Vagina (tissue), 2 donors: ENCODE data around the gene PSMA6. TPM values are rescaled to one million over a fixed set of nuclear protein-coding genes. Genes with fewer than 3 reads are reported as not detected.

ENCODE experiments used
- DNase-seq, 2 donors: peaks; one replicate each; pipeline ENCODE4 v3.0.0-alpha.2; 2017; ENCODE audit errors: extremely low spot score in 2 of 2
- H3K27ac ChIP-seq: fragments of 200-600 bp; sonication (generic); one replicate; pipeline ENCODE4 v1.5.1; 2019
- H3K27me3 ChIP-seq: fragments of 200-600 bp; sonication (generic); one replicate; pipeline ENCODE4 v1.5.1; 2019
- H3K36me3 ChIP-seq, 2 donors: fragments of 200-600 bp; sonication (generic); one replicate each; pipeline ENCODE4 v1.5.1; 2017 to 2019
- H3K4me1 ChIP-seq: fragments of 200-600 bp; sonication (generic); one replicate; pipeline ENCODE4 v1.5.1; 2019
- H3K4me3 ChIP-seq, 2 donors: fragments of 200-600 bp; sonication (generic); 1 replicate in 1 of 2; 2 replicates in 1 of 2; pipeline ENCODE4 v1.5.1; 2016 to 2019
- H3K9me3 ChIP-seq: fragments of 200-600 bp; sonication (generic); one replicate; pipeline ENCODE4 v1.5.1; 2019
- CTCF ChIP-seq, 3 experiments: fragments of 450-650 bp in 2 of 3; fragments of 200-600 bp in 1 of 3; sonication (generic) in 1 of 3; IDR thresholded peaks; one replicate each; pipeline ENCODE4 v1.5.1; 2017 to 2019; ENCODE audit warnings: antibody characterized with exemption in 3 of 3, mild to moderate bottlenecking in 2 of 3, moderate library complexity in 2 of 3
- POLR2A ChIP-seq, 2 donors: fragments of 450-650 bp; IDR thresholded peaks; one replicate each; pipeline ENCODE4 v1.6.1; 2017; ENCODE audit warnings: antibody characterized with exemption in 2 of 2, mild to moderate bottlenecking in 2 of 2, moderate library complexity in 2 of 2
- POLR2AphosphoS5 ChIP-seq, 2 donors: sonication (generic); formaldehyde crosslinking; IDR thresholded peaks; one replicate each; pipeline ENCODE4 v1.9.0; 2017; ENCODE audit warnings: antibody characterized with exemption in 2 of 2, mild to moderate bottlenecking in 2 of 2, low read depth in 1 of 2; ENCODE audit not compliant: insufficient read depth in 1 of 2
- intact Hi-C: fragments of 100-400 bp; cut with DNase I; formaldehyde crosslinking; loops from one replicate; pipeline ENCODE4 v1.15.1; 2023
- total RNA-seq: library from RNA; depleted of rRNA; stranded (reverse); fragments of >200 nt; gene quantifications from one replicate; pipeline ENCODE4 v1.2.3, GENCODE V29; 2016

The PSMA6 gene
- total RNA-seq, 1 donor from 2014 or later: 76.9 TPM

- Histone ChIP-seq H3K27ac (no peak overlapping the region), H3K9me3 (no peaks in the 10 kb centered on the region), H3K36me3 (no peaks in the 10 kb centered on the region), H3K4me1 (no peaks in the 10 kb centered on the region), H3K4me3 (no peak overlapping the region), H3K27me3 (no peaks in the 10 kb centered on the region)
- TF ChIP-seq CTCF (IDR thresholded peaks at IDR 0.05) (no peak), POLR2AphosphoS5 (IDR thresholded peaks at IDR 0.05; ENCODE audit: insufficient read depth in 1 of 2, low read depth in 1 of 2) (no peak), POLR2A (IDR thresholded peaks at IDR 0.05) (no peak)
- no peak for DNase-seq
- intact Hi-C loops: no loop called here
Observed at GRCh38 chr14:35281341-35281740, 10.8 kb upstream of the PSMA6 start.

GRCh38 chr14:35284506-35284905 is 7.7 kb upstream of the PSMA6 start:
- no peak for DNase-seq
- Histone ChIP-seq H3K27me3 (no peaks in the 10 kb centered on the region), H3K36me3 (no peaks in the 10 kb centered on the region), H3K4me3 (no peak overlapping the region), H3K4me1 (no peaks in the 10 kb centered on the region), H3K27ac (no peak overlapping the region), H3K9me3 (no peaks in the 10 kb centered on the region)
- intact Hi-C loops: no loop called here
- no peak for TF ChIP-seq CTCF (IDR thresholded peaks at IDR 0.05)
- no peak for TF ChIP-seq POLR2AphosphoS5 (IDR thresholded peaks at IDR 0.05; ENCODE audit: insufficient read depth in 1 of 2, low read depth in 1 of 2)
- TF ChIP-seq POLR2A (IDR thresholded peaks at IDR 0.05): no peak

GRCh38 chr14:35285168-35286002 is 6.8 kb upstream of the PSMA6 start:
- DNase-seq: no peak
- H3K4me3 ChIP-seq: no peak overlapping the region
- H3K27me3 ChIP-seq: no peaks in the 10 kb centered on the region
- TF ChIP-seq CTCF (IDR thresholded peaks at IDR 0.05) (no peak), POLR2AphosphoS5 (IDR thresholded peaks at IDR 0.05; ENCODE audit: insufficient read depth in 1 of 2, low read depth in 1 of 2) (no peak), POLR2A (IDR thresholded peaks at IDR 0.05) (no peak)
- no peaks in the 10 kb centered on the region for H3K4me1 ChIP-seq
- no peaks in the 10 kb centered on the region for H3K36me3 ChIP-seq
- H3K27ac ChIP-seq: no peak overlapping the region
- intact Hi-C loops: no loop called here
- no peaks in the 10 kb centered on the region for H3K9me3 ChIP-seq

- no peak for DNase-seq
- H3K27ac ChIP-seq: no peak overlapping the region
Observed at GRCh38 chr14:35286003-35286600, 6.1 kb upstream of the PSMA6 start.

More at GRCh38 chr14:35286003-35286600, 6.1 kb upstream of the PSMA6 start:
- intact Hi-C loops: no loop called here
- H3K9me3 ChIP-seq: no peaks in the 10 kb centered on the region
- TF ChIP-seq POLR2AphosphoS5 (IDR thresholded peaks at IDR 0.05; ENCODE audit: insufficient read depth in 1 of 2, low read depth in 1 of 2): no peak
- no peak for TF ChIP-seq POLR2A (IDR thresholded peaks at IDR 0.05)
- TF ChIP-seq CTCF (IDR thresholded peaks at IDR 0.05): no peak
- no peaks in the 10 kb centered on the region for H3K36me3 ChIP-seq
- no peak overlapping the region for H3K4me3 ChIP-seq
- no peaks in the 10 kb centered on the region for H3K27me3 ChIP-seq
- peaks cover 1% of the 10 kb centered on the region for H3K4me1 ChIP-seq
